DND-41 (cell line): ENCODE results near the gene FXYD5.

Experiments
- ATAC-seq: fragments of 200-7000 bp; cut with Tn5 transposase; 3 replicates; pipeline ENCODE4 v1.9.1; 2021; ENCODE audit warnings: low read depth; ENCODE audit not compliant: insufficient read depth
- DNase-seq: peaks from one replicate; pipeline ENCODE4 v3.0.0-alpha.2; 2020
- H2AFZ ChIP-seq: 2 replicates; pipeline ENCODE4 v1.6.0; 2012; ENCODE audit warnings: low read depth, low read length
- H3K27ac ChIP-seq: 2 replicates; pipeline ENCODE4 v1.5.1; 2012; ENCODE audit warnings: low read length, inconsistent platforms
- H3K27me3 ChIP-seq: fragments of 200-600 bp; sonication (generic); 2 replicates; pipeline ENCODE4 v1.6.0; 2012; ENCODE audit warnings: low read length, mild to moderate bottlenecking, inconsistent platforms; ENCODE audit not compliant: insufficient read depth, poor library complexity
- H3K36me3 ChIP-seq: 2 replicates; pipeline ENCODE4 v1.5.1; 2012; ENCODE audit warnings: low read length, inconsistent platforms; ENCODE audit not compliant: insufficient read depth
- H3K4me1 ChIP-seq: 2 replicates; pipeline ENCODE4 v1.5.1; 2012; ENCODE audit warnings: mild to moderate bottlenecking, low read length; ENCODE audit not compliant: insufficient read depth
- H3K4me2 ChIP-seq: 2 replicates; pipeline ENCODE4 v1.6.0; 2012; ENCODE audit warnings: mild to moderate bottlenecking, moderate library complexity, low read length, inconsistent platforms; ENCODE audit not compliant: insufficient read depth
- H3K4me3 ChIP-seq, 2 experiments: fragments of 200-600 bp in 1 of 2; shearing (Covaris generic) in 1 of 2; 2 replicates each; pipeline ENCODE4 v1.5.1; 2012 to 2016; ENCODE audit warnings: inconsistent platforms in 2 of 2, low read length in 2 of 2, mild to moderate bottlenecking in 2 of 2, low read depth in 1 of 2, moderate library complexity in 1 of 2
- H3K79me2 ChIP-seq: 2 replicates; pipeline ENCODE4 v1.6.0; 2012; ENCODE audit warnings: low read length, inconsistent platforms; ENCODE audit not compliant: insufficient read depth
- H3K9ac ChIP-seq: 2 replicates; pipeline ENCODE4 v1.6.0; 2012; ENCODE audit warnings: low read depth, mild to moderate bottlenecking, inconsistent platforms, low read length, moderate library complexity
- H3K9me3 ChIP-seq: 2 replicates; pipeline ENCODE4 v1.5.1; 2012; ENCODE audit warnings: low read length, moderate library complexity, mild to moderate bottlenecking, inconsistent platforms; ENCODE audit not compliant: insufficient read depth, severe bottlenecking
- H4K20me1 ChIP-seq: 2 replicates; pipeline ENCODE4 v1.6.0; 2012; ENCODE audit warnings: low read length; ENCODE audit not compliant: insufficient read depth
- CTCF ChIP-seq: IDR thresholded peaks from 2 replicates; pipeline ENCODE4 v1.5.1; 2012; ENCODE audit warnings: borderline replicate concordance, low read length, moderate library complexity, mild to moderate bottlenecking; ENCODE audit not compliant: poor library complexity, severe bottlenecking; ENCODE audit errors: extremely low read depth
- EZH2 ChIP-seq: IDR thresholded peaks from 3 replicates; pipeline ENCODE4 v1.6.1; 2012; ENCODE audit warnings: borderline replicate concordance, low read depth, mild to moderate bottlenecking, moderate library complexity, low read length, inconsistent platforms; ENCODE audit not compliant: severe bottlenecking

FXYD5 gene

GRCh38 chr19:35114353-35115176 is 40.0 kb upstream of the FXYD5 start:
- Histone ChIP-seq H3K4me3 (no peak overlapping the region), H3K27me3 (no peaks in the 10 kb centered on the region), H3K27ac (no peak overlapping the region), H4K20me1 (0 out of 2 replicates have a peak, but pooled peaks cover 4% of the 10 kb centered on the region), H3K36me3 (no peaks in the 10 kb centered on the region), H3K9me3 (no peaks in the 10 kb centered on the region), H3K79me2 (no peaks in the 10 kb centered on the region), H3K4me1 (no peaks in the 10 kb centered on the region), H3K4me2 (no peak overlapping the region), H3K9ac (no peak overlapping the region), H2AFZ (no peak overlapping the region)
- DNase-seq (peak; percentile 75), ATAC-seq (peak; percentile 94)
- TF ChIP-seq CTCF = peak; percentile 94
- TF ChIP-seq EZH2 = no peak

GRCh38 chr19:35115177-35115951 is 39.2 kb upstream of the FXYD5 start, which contains the start of gene FXYD3:
Gene FXYD3, plus strand, starts transcription at chr19:35115823. Its CDS starts 3,554 bp downstream, at chr19:35119377.
- Histone ChIP-seq H3K4me3 (no peak within 1 kb of the TSS), H3K9me3 (no peaks in the 10 kb centered on the region), H3K4me2 (no peak within 1 kb of the TSS), H3K36me3 (no peaks in the 10 kb centered on the region), H3K79me2 (no peaks in the 10 kb centered on the region), H4K20me1 (0 out of 2 replicates have a peak, but pooled peaks cover 4% of the 10 kb centered on the region), H3K27ac (no peak within 1 kb of the TSS), H3K4me1 (no peaks in the 10 kb centered on the region), H2AFZ (no peak within 1 kb of the TSS), H3K9ac (no peak within 1 kb of the TSS), H3K27me3 (no peaks in the 10 kb centered on the region)
- no peak for TF ChIP-seq EZH2
- no peak for TF ChIP-seq CTCF
- DNase-seq = no peak
- no peak for ATAC-seq

GRCh38 chr19:35116072-35116801 is 38.3 kb upstream of the FXYD5 start:
- no peak overlapping the region for H3K4me3 ChIP-seq
- no peaks in the 10 kb centered on the region for H3K79me2 ChIP-seq
- 0 out of 2 replicates have a peak, but pooled peaks cover 4% of the 10 kb centered on the region for H4K20me1 ChIP-seq
- H3K4me2 ChIP-seq = no peak overlapping the region
- no peak overlapping the region for H3K27ac ChIP-seq
- ATAC-seq (no peak), DNase-seq (no peak)
- no peaks in the 10 kb centered on the region for H3K27me3 ChIP-seq
- H3K9ac ChIP-seq = no peak overlapping the region
- H2AFZ ChIP-seq = no peak overlapping the region
- H3K4me1 ChIP-seq = no peaks in the 10 kb centered on the region
- no peak for TF ChIP-seq EZH2
- no peak for TF ChIP-seq CTCF
- no peaks in the 10 kb centered on the region for H3K36me3 ChIP-seq
- H3K9me3 ChIP-seq = no peaks in the 10 kb centered on the region
